Neural cell (in vitro differentiated cells): ENCODE results near the gene PITHD1. TPM values are rescaled to one million over a fixed set of nuclear protein-coding genes. Genes with fewer than 3 reads are reported as not detected.

ENCODE experiments used
- H2AFZ ChIP-seq: fragments of 200-600, 300-800 bp; sonication (generic), shearing (Covaris generic); 2 replicates; pipeline ENCODE4 v1.6.0; 2014; ENCODE audit warnings: low read depth, mild to moderate bottlenecking, antibody characterized with exemption, low read length, moderate library complexity
- H3F3A ChIP-seq: fragments of 200-600 bp; shearing (Covaris generic); 2 replicates; pipeline ENCODE4 v1.6.1; 2016; ENCODE audit warnings: mild to moderate bottlenecking, moderate library complexity, mixed read lengths, antibody characterized with exemption, low read length; ENCODE audit not compliant: insufficient read depth, poor library complexity, severe bottlenecking
- H3K27ac ChIP-seq: fragments of 200-600, 300-800 bp; sonication (generic), shearing (Covaris generic); 2 replicates; pipeline ENCODE4 v1.5.1; 2014; ENCODE audit warnings: mild to moderate bottlenecking, low read length, moderate library complexity
- H3K27me3 ChIP-seq: fragments of 300-800, 200-600 bp; sonication (generic), shearing (Covaris generic); 2 replicates; pipeline ENCODE4 v1.6.0; 2014; ENCODE audit warnings: mild to moderate bottlenecking, low read depth, low read length, moderate library complexity; ENCODE audit not compliant: insufficient read depth
- H3K36me3 ChIP-seq: fragments of 300-800, 200-600 bp; sonication (generic), shearing (Covaris generic); 2 replicates; pipeline ENCODE4 v1.5.1; 2014; ENCODE audit warnings: mild to moderate bottlenecking, antibody characterized with exemption, low read length, moderate library complexity; ENCODE audit not compliant: insufficient read depth
- H3K4me2 ChIP-seq: fragments of 300-800, 200-600 bp; sonication (generic), shearing (Covaris generic); 2 replicates; pipeline ENCODE4 v1.6.0; 2014; ENCODE audit warnings: mild to moderate bottlenecking, low read length
- H3K4me3 ChIP-seq: fragments of 300-800, 200-600 bp; sonication (generic), shearing (Covaris generic); 2 replicates; pipeline ENCODE4 v1.5.1; 2014; ENCODE audit warnings: mild to moderate bottlenecking, low read length, moderate library complexity
- H3K79me2 ChIP-seq: fragments of 200-600 bp; shearing (Covaris generic); replicated peaks from 2 replicates; pipeline ENCODE4 v1.6.0; 2014; ENCODE audit warnings: mild to moderate bottlenecking, low read length, moderate library complexity; ENCODE audit not compliant: insufficient read depth
- H3K9ac ChIP-seq: fragments of 300-800, 200-600 bp; sonication (generic), shearing (Covaris generic); 2 replicates; pipeline ENCODE4 v1.6.1; 2016; ENCODE audit warnings: mild to moderate bottlenecking, low read length, mixed read lengths
- H3K9me2 ChIP-seq: fragments of 200-600 bp; shearing (Covaris generic); 2 replicates; pipeline ENCODE4 v1.6.1; 2016; ENCODE audit warnings: mild to moderate bottlenecking, low read length, mixed read lengths; ENCODE audit not compliant: insufficient read depth
- H3K9me3 ChIP-seq: fragments of 200-600, 300-800 bp; sonication (generic), shearing (Covaris generic); 2 replicates; pipeline ENCODE4 v1.6.1; 2016; ENCODE audit warnings: mild to moderate bottlenecking, mixed run types, low read length, moderate library complexity, mixed read lengths
- H4K20me1 ChIP-seq: fragments of 200-600 bp; shearing (Covaris generic); 2 replicates; pipeline ENCODE4 v1.6.1; 2016; ENCODE audit warnings: mild to moderate bottlenecking, mixed run types; ENCODE audit not compliant: insufficient read depth
- CTCF ChIP-seq: fragments of 450-650 bp; IDR thresholded peaks from 2 replicates; pipeline ENCODE4 v1.5.1; 2014; ENCODE audit warnings: antibody characterized with exemption, mild to moderate bottlenecking, moderate library complexity; ENCODE audit not compliant: poor library complexity, severe bottlenecking
- EP300 ChIP-seq: fragments of 450-650 bp; conservative IDR thresholded peaks from 2 replicates; pipeline ENCODE4 v1.6.1; 2014; ENCODE audit warnings: antibody characterized with exemption, mild to moderate bottlenecking, moderate library complexity; ENCODE audit not compliant: poor library complexity, severe bottlenecking
- EZH2 ChIP-seq: fragments of 200-600, 300-800 bp; shearing (Covaris generic), sonication (generic); IDR thresholded peaks from 2 replicates; pipeline ENCODE4 v1.6.1; 2014; ENCODE audit warnings: antibody characterized with exemption, low read length, borderline replicate concordance, mild to moderate bottlenecking; ENCODE audit not compliant: insufficient read depth, poor library complexity, severe bottlenecking
- MXI1 ChIP-seq: fragments of 450-650 bp; conservative IDR thresholded peaks from 2 replicates; pipeline ENCODE4 v1.6.1; 2014; ENCODE audit warnings: antibody characterized with exemption, mild to moderate bottlenecking; ENCODE audit not compliant: poor library complexity, severe bottlenecking
- POLR2AphosphoS5 ChIP-seq: IDR thresholded peaks from 2 replicates; pipeline ENCODE4 v1.6.1; 2012
- RAD21 ChIP-seq: fragments of 450-650 bp; conservative IDR thresholded peaks from 2 replicates; pipeline ENCODE4 v1.6.1; 2014; ENCODE audit warnings: antibody characterized with exemption, mild to moderate bottlenecking, moderate library complexity
- REST ChIP-seq: IDR thresholded peaks from 2 replicates; pipeline ENCODE4 v1.6.1; 2012; ENCODE audit warnings: borderline replicate concordance
- SMC3 ChIP-seq: fragments of 450-650 bp; conservative IDR thresholded peaks from 2 replicates; pipeline ENCODE4 v1.6.1; 2014; ENCODE audit warnings: antibody characterized with exemption, mild to moderate bottlenecking, moderate library complexity; ENCODE audit not compliant: poor library complexity
- TAF1 ChIP-seq: IDR thresholded peaks from 2 replicates; pipeline ENCODE4 v1.6.1; 2012; ENCODE audit warnings: low read depth
- polyA plus RNA-seq: library from polyadenylated mRNA; depleted of rRNA; stranded (reverse); fragments of >200 nt; gene quantifications from 2 replicates; pipeline ENCODE4 v1.2.3, GENCODE V29; 2014

Gene PITHD1
- polyA plus RNA-seq, 1 donor from 2014 or later: 267 TPM

GRCh38 chr1:23797478-23798448, 19.5 kb downstream of the PITHD1 start:
- Histone ChIP-seq H2AFZ (no peak overlapping the region), H3K27me3 (no peaks in the 10 kb centered on the region), H3K4me3 (no peak overlapping the region), H3K36me3 (peaks cover 4% of the 10 kb centered on the region), H4K20me1 (no peaks in the 10 kb centered on the region), H3K9me3 (no peaks in the 10 kb centered on the region), H3K79me2 (peaks cover 2% of the 10 kb centered on the region), H3K4me2 (no peak overlapping the region), H3F3A (no peaks in the 10 kb centered on the region), H3K9me2 (no peaks in the 10 kb centered on the region), H3K9ac (no peak overlapping the region), H3K27ac (no peak overlapping the region)
- TF ChIP-seq SMC3: no peak
- no peak for TF ChIP-seq TAF1
- TF ChIP-seq REST: no peak
- no peak for TF ChIP-seq EP300
- TF ChIP-seq POLR2AphosphoS5: no peak
- no peak for TF ChIP-seq RAD21
- no peak for TF ChIP-seq EZH2
- no peak for TF ChIP-seq MXI1
- no peak for TF ChIP-seq CTCF

GRCh38 chr1:23798662-23799142, 20.5 kb downstream of the PITHD1 start:
- Histone ChIP-seq H3K4me2 (no peak overlapping the region), H4K20me1 (no peaks in the 10 kb centered on the region), H3K9ac (no peak overlapping the region)

More at GRCh38 chr1:23798662-23799142, 20.5 kb downstream of the PITHD1 start:
- Histone ChIP-seq H3K9me2 (no peaks in the 10 kb centered on the region), H3K9me3 (no peaks in the 10 kb centered on the region), H3K36me3 (peaks cover 4% of the 10 kb centered on the region), H3K4me3 (no peak overlapping the region), H3K27ac (no peak overlapping the region), H3K27me3 (no peaks in the 10 kb centered on the region), H3F3A (no peaks in the 10 kb centered on the region), H2AFZ (no peak overlapping the region), H3K79me2 (no peaks in the 10 kb centered on the region)
- TF ChIP-seq MXI1: no peak
- TF ChIP-seq REST: no peak
- no peak for TF ChIP-seq CTCF
- no peak for TF ChIP-seq TAF1
- no peak for TF ChIP-seq EP300
- no peak for TF ChIP-seq SMC3
- TF ChIP-seq RAD21: no peak
- no peak for TF ChIP-seq POLR2AphosphoS5
- TF ChIP-seq EZH2: no peak
